Fibroblast of pulmonary artery (primary cell): ENCODE data around the gene USP28.

ENCODE experiments used
- DNase-seq: peaks from one replicate; pipeline ENCODE4 v3.0.0-alpha.2; 2010; ENCODE audit warnings: low read depth
- H3K4me3 ChIP-seq: replicated peaks from 2 replicates; pipeline ENCODE4 v1.5.1; 2011; ENCODE audit warnings: low read depth, mild to moderate bottlenecking, control low read depth, low read length, moderate library complexity
- TF ChIP-seq, protein P1 (sequence below): IDR thresholded peaks from 2 replicates; pipeline ENCODE4 v1.5.1; 2011; ENCODE audit warnings: mild to moderate bottlenecking, control low read depth, low read length, inconsistent platforms; ENCODE audit errors: missing control alignments

USP28 gene

DNA sequence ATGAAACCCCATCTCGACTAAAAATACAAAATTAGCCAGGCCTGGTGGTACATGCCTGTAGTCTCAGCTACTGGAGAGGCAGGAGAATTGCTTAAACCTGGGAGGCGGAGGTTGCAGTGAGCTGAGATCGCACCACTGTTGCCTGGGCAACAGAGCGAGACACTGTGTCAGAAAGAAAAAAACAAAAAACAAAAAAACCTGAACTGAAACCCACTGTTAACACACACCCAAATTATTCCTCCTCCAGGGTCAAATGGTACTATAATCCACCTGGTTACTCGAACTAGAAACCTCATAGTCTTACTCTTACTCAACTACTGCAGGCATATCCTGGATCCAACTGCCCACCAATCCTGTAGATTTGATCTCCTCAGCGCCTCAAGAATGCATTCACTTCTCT lies 35.5 kb downstream of the USP28 start:
- no peak for DNase-seq
- TF ChIP-seq, protein P1, sequence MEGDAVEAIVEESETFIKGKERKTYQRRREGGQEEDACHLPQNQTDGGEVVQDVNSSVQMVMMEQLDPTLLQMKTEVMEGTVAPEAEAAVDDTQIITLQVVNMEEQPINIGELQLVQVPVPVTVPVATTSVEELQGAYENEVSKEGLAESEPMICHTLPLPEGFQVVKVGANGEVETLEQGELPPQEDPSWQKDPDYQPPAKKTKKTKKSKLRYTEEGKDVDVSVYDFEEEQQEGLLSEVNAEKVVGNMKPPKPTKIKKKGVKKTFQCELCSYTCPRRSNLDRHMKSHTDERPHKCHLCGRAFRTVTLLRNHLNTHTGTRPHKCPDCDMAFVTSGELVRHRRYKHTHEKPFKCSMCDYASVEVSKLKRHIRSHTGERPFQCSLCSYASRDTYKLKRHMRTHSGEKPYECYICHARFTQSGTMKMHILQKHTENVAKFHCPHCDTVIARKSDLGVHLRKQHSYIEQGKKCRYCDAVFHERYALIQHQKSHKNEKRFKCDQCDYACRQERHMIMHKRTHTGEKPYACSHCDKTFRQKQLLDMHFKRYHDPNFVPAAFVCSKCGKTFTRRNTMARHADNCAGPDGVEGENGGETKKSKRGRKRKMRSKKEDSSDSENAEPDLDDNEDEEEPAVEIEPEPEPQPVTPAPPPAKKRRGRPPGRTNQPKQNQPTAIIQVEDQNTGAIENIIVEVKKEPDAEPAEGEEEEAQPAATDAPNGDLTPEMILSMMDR: no peak
- no peak overlapping the region for H3K4me3 ChIP-seq

DNA sequence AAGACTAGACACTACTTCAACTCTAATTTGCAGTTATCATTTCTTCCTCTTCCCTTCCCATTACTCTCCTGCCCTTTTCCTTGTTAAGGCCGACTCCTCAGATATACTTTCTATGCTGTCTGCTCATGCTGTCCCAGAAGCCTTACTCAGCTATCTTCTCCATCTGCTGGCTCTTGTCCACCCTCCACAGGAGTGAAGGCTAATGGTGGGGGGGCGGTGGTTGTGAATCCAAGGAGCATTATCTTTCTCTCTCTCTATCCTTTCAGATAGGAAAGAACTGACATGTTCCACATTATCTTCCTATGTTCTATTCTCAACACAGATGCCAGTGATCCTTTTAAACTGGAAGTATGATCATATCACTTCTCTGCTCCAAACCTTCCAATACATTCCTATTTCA lies 37.4 kb downstream of the USP28 start:
- TF ChIP-seq, protein P1: no peak
- no peak overlapping the region for H3K4me3 ChIP-seq
- DNase-seq: no peak

DNA sequence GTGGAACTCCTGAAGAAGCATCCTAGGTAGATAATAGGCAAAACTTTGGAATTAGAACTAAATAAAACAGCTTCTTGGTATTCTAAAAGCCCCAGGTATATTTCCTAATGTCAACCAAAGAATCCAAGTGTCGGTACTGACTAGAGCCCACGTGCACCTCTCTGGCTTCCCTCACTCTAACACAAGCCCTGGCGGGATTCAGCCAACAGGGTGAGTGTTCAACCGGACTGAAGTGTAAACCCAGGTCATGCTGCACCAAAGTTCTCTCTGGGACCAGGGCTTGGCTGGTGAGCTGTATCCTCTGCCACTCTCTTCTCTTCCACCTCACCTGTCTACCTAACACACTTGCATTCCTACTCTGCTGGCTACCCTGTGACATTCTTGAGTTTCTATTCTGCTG lies 40.1 kb downstream of the USP28 start:
- TF ChIP-seq, protein P1: no peak
- DNase-seq: no peak
- no peak overlapping the region for H3K4me3 ChIP-seq

DNA sequence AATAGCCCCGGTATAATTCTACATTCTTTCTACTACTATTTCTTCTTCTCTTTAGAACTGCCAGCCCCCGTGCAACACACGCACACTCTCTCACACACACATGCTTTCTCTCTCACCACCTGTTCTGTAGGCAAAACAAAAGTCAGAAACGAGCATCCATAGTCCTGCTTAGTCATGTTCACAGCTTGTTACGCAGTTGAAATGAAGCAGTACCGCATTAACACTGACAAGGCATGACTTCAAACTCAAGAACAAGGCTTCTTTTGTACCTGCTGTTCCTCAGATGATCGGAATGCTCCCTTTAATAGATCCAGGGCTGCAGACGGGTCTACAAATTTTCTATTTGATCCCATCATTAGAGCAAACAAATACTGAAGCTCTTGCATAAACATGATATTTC lies 42.2 kb downstream of the USP28 start:
- TF ChIP-seq, protein P1: no peak
- no peak for DNase-seq
- no peak overlapping the region for H3K4me3 ChIP-seq

DNA sequence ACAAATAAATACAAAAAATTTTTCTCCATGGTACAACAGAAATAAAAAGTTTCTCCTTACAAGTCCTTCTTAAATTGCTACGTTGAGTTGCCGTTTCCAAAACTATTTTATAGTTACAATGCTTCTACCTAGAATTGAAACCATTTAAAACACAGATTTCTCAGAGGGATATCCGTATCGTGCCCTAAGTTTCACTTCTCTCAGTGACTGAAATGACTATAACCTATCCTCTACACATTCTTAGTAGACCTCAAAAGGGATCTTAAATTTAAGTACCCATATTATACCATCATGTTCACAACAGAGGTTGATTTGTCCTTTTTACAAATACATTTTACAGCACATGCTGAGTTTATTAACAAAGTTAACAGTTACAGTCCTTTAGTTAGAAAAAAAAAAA lies 44.1 kb downstream of the USP28 start:
- DNase-seq: no peak
- no peak overlapping the region for H3K4me3 ChIP-seq
- TF ChIP-seq, protein P1: no peak

DNA sequence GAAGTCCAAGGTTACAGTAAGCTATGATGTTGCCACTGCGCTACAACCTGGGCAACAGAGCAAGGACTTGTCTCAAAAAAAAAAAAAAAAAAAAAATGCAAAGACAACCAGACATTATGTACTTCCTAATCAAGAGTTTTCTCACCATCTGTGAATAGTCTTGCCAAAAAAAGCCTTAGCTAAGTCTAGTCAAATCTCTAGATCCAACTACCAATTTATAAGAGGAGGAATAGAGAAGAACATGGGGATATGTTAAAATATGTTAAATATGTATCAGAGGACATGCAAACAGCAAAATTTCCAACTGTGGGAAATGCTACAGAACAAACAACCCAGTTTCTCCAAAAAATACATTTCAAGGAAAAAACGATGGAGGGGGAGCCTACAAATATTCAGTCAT lies 45.6 kb downstream of the USP28 start:
- TF ChIP-seq, protein P1: no peak
- no peak overlapping the region for H3K4me3 ChIP-seq
- no peak for DNase-seq

DNA sequence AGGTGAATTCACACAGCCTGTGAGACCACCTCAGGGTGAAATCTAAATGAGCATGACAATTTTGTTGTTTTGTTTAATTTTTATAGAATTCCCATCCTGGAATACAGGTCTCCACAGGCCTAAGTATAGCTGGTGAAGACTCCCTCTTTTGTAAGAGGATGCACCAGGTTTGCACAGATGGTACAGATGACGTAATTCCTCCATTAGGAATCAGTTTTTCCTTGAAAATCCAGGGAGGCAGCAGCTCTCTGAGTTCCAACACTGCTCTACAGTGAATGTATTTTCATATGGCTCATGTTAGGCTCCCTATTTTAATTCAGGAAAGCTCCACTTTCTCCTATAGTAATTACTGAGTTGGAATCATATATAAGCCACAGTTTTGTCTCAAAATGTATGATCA lies 47.2 kb downstream of the USP28 start:
- H3K4me3 ChIP-seq: no peak overlapping the region
- DNase-seq: no peak
- TF ChIP-seq, protein P1: no peak
